Ascending aorta (tissue), 2 donors: ENCODE data around the gene RNPS1. TPM values are rescaled to one million over a fixed set of nuclear protein-coding genes. Genes with fewer than 3 reads are reported as not detected.
"Not testable (repeated sequence)": the region's sequence is repeated elsewhere in the genome, so short reads cannot be mapped to it uniquely, and the experiment has no call there.

ENCODE experiments used
- DNase-seq, 2 donors: peaks; one replicate each; pipeline ENCODE4 v3.0.0-alpha.2; 2019; ENCODE audit warnings: low spot score in 2 of 2
- H3K27ac ChIP-seq, 2 donors: fragments of 200-600 bp; sonication (generic); one replicate each; pipeline ENCODE4 v1.5.1; 2016 to 2017; ENCODE audit warnings: mild to moderate bottlenecking in 1 of 2
- H3K27me3 ChIP-seq: fragments of 200-600 bp; sonication (generic); one replicate; pipeline ENCODE4 v1.5.1; 2017
- H3K36me3 ChIP-seq, 2 donors: fragments of 200-600 bp; sonication (generic); one replicate each; pipeline ENCODE4 v1.5.1; 2016
- H3K4me1 ChIP-seq, 2 donors: fragments of 200-600 bp; sonication (generic); one replicate each; pipeline ENCODE4 v1.5.1; 2016 to 2017; ENCODE audit warnings: mild to moderate bottlenecking in 1 of 2
- H3K4me3 ChIP-seq, 2 donors: fragments of 200-600 bp; sonication (generic); one replicate each; pipeline ENCODE4 v1.5.1; 2016 to 2017; ENCODE audit warnings: mild to moderate bottlenecking in 1 of 2
- H3K9me3 ChIP-seq, 2 donors: fragments of 200-600 bp; sonication (generic); one replicate each; pipeline ENCODE4 v1.5.1; 2016
- CTCF ChIP-seq, 3 experiments: fragments of 200-600 bp in 2 of 3; fragments of 450-650 bp in 1 of 3; sonication (generic) in 2 of 3; IDR thresholded peaks; one replicate each; pipeline ENCODE4 v1.5.1; 2016 to 2019; ENCODE audit warnings: antibody characterized with exemption in 3 of 3, mild to moderate bottlenecking in 1 of 3, moderate library complexity in 1 of 3
- intact Hi-C: fragments of 100-400 bp; cut with DNase I; formaldehyde crosslinking; loops from one replicate; pipeline ENCODE4 v1.15.1; 2023
- total RNA-seq: library from RNA; depleted of rRNA; stranded (reverse); fragments of >200 nt; gene quantifications from one replicate; pipeline ENCODE4 v1.1.0, GENCODE V29; 2016

RNPS1 gene
- total RNA-seq, 1 donor from 2014 or later = 134 TPM

- TF ChIP-seq CTCF (IDR thresholded peaks at IDR 0.05) = no peak
- intact Hi-C loops = loop anchor here (10.0 kb wide), 1 partner anchor 64 kb away; no protein-coding TSS in a partner anchor
- no peak overlapping the region for H3K27ac ChIP-seq
- no peak overlapping the region for H3K4me3 ChIP-seq
- peaks cover 10 to 18% of the 10 kb centered on the region in 2 donors for H3K4me1 ChIP-seq
- H3K36me3 ChIP-seq = peaks cover 0 to 4% of the 10 kb centered on the region in 2 donors
- H3K9me3 ChIP-seq = no peaks in the 10 kb centered on the region
- H3K27me3 ChIP-seq = no peaks in the 10 kb centered on the region
- DNase-seq = no peak
These were observed 2.9 kb upstream of the RNPS1 start for GRCh38 chr16:2270588-2271470.

GRCh38 chr16:2270070-2270462 is 2.1 kb upstream of the RNPS1 start:
- H3K27me3 ChIP-seq = no peaks in the 10 kb centered on the region
- no peak for DNase-seq
- TF ChIP-seq CTCF (IDR thresholded peaks at IDR 0.05) = no peak
- intact Hi-C loops = loop anchor here (10.0 kb wide), 1 partner anchor 65 kb away; no protein-coding TSS in a partner anchor
- peaks cover 10 to 21% of the 10 kb centered on the region in 2 donors for H3K4me1 ChIP-seq
- no peaks in the 10 kb centered on the region for H3K9me3 ChIP-seq
- H3K4me3 ChIP-seq = peak overlapping the region in 1 of 2 donors; percentile 63
- H3K27ac ChIP-seq = no peak overlapping the region
- no peaks in the 10 kb centered on the region for H3K36me3 ChIP-seq

- peaks cover 10 to 21% of the 10 kb centered on the region in 2 donors for H3K4me1 ChIP-seq
- not testable (repeated sequence) for H3K27me3 ChIP-seq, H3K9me3 ChIP-seq
- intact Hi-C loops = loop anchor here (5.0 to 10.0 kb wide), 5 partner anchors 45 to 755 kb away; partner anchors contain the start of genes ATP6V0C, CCNF, E4F1 and HCFC1R1
- peak overlapping the region; percentile 95 to 98 for H3K27ac ChIP-seq
- peaks cover 15 to 19% of the 10 kb centered on the region in 2 donors for H3K36me3 ChIP-seq
- DNase-seq = peak in 1 of 2 donors; percentile 26
- H3K4me3 ChIP-seq = peak overlapping the region; percentile 63 to 92
These were observed 417 bp downstream of the RNPS1 start for GRCh38 chr16:2267505-2267912.

GRCh38 chr16:2266887-2267286 is 1.0 kb downstream of the RNPS1 start:
- DNase-seq, H3K27me3 ChIP-seq, H3K9me3 ChIP-seq: not testable (repeated sequence)
- intact Hi-C loops = loop anchor here (5.0 to 10.0 kb wide), 5 partner anchors 45 to 755 kb away; partner anchors contain the start of genes ATP6V0C, CCNF, E4F1 and HCFC1R1
- Histone ChIP-seq H3K36me3 (peaks cover 21 to 25% of the 10 kb centered on the region in 2 donors), H3K27ac (peak overlapping the region in 1 of 2 donors; percentile 98), H3K4me3 (peak overlapping the region; percentile 63 to 92), H3K4me1 (peaks cover 10 to 21% of the 10 kb centered on the region in 2 donors)

- intact Hi-C loops = loop anchor here (10.0 kb wide), 1 partner anchor 162 kb away; the partner anchor contains the start of gene CCNF
- not testable (repeated sequence) for H3K27ac ChIP-seq, H3K4me3 ChIP-seq, DNase-seq, H3K9me3 ChIP-seq, H3K4me1 ChIP-seq, H3K27me3 ChIP-seq
- H3K36me3 ChIP-seq = peaks cover 54 to 62% of the 10 kb centered on the region in 2 donors
These were observed 4.9 kb downstream of the RNPS1 start for GRCh38 chr16:2263026-2263425.

GRCh38 chr16:2260250-2260649 is 7.7 kb downstream of the RNPS1 start:
- no peaks in the 10 kb centered on the region for H3K27me3 ChIP-seq
- no peak for TF ChIP-seq CTCF (IDR thresholded peaks at IDR 0.05)
- H3K36me3 ChIP-seq = peaks cover 77 to 89% of the 10 kb centered on the region in 2 donors
- H3K4me1 ChIP-seq = no peaks in the 10 kb centered on the region
- intact Hi-C loops = loop anchor here (10.0 kb wide), 1 partner anchor 165 kb away; the partner anchor contains the start of gene CCNF
- no peak for DNase-seq
- no peak overlapping the region for H3K4me3 ChIP-seq
- no peak overlapping the region for H3K27ac ChIP-seq
- H3K9me3 ChIP-seq = no peaks in the 10 kb centered on the region

GRCh38 chr16:2258530-2258929 is 9.4 kb downstream of the RNPS1 start:
- not testable (repeated sequence) for H3K4me1 ChIP-seq, H3K4me3 ChIP-seq, H3K27ac ChIP-seq, H3K9me3 ChIP-seq, H3K27me3 ChIP-seq, DNase-seq
- H3K36me3 ChIP-seq = peaks cover 88 to 98% of the 10 kb centered on the region in 2 donors
- intact Hi-C loops = loop anchor here (10.0 kb wide), 1 partner anchor 234 kb away; the partner anchor contains the start of gene NHERF2
